NK-92 treated with Interleukin-12 subunit alpha and Interleukin-12 subunit beta, amount 100 ng/mL, for 24 hours (cell line): ENCODE data around the gene VAV2.

Experiments
- DNase-seq: peaks from one replicate; lab custom pipeline; 2025; lab: John Stamatoyannopoulos, UW

VAV2 gene

GRCh38 chr9:133835262-133835901 is 156.7 kb downstream of the VAV2 start:
- no peak for DNase-seq

- DNase-seq: no peak
Observed at GRCh38 chr9:133834080-133834976, 157.8 kb downstream of the VAV2 start.

- DNase-seq: no peak
Observed at GRCh38 chr9:133833388-133834025, 158.6 kb downstream of the VAV2 start.

GRCh38 chr9:133832877-133833276 is 159.2 kb downstream of the VAV2 start:
- no peak for DNase-seq

GRCh38 chr9:133830711-133831110 is 161.4 kb downstream of the VAV2 start:
- DNase-seq: no peak

GRCh38 chr9:133830310-133830709 is 161.8 kb downstream of the VAV2 start:
- DNase-seq: no peak

- DNase-seq: no peak
Observed at GRCh38 chr9:133828338-133828997, 163.7 kb downstream of the VAV2 start.

- no peak for DNase-seq
Observed at GRCh38 chr9:133826289-133827085, 165.6 kb downstream of the VAV2 start.

- no peak for DNase-seq
Observed at GRCh38 chr9:133825555-133826218, 166.4 kb downstream of the VAV2 start.

- DNase-seq: no peak
Observed at GRCh38 chr9:133824802-133825186, 167.3 kb downstream of the VAV2 start.

GRCh38 chr9:133824106-133824801 is 167.9 kb downstream of the VAV2 start:
- DNase-seq: no peak

GRCh38 chr9:133823189-133824105 is 168.7 kb downstream of the VAV2 start:
- DNase-seq: no peak

GRCh38 chr9:133822430-133823065 is 169.6 kb downstream of the VAV2 start:
- DNase-seq: no peak

GRCh38 chr9:133821601-133822429 is 170.3 kb downstream of the VAV2 start:
- no peak for DNase-seq

GRCh38 chr9:133819923-133820322 is 172.2 kb downstream of the VAV2 start:
- no peak for DNase-seq

GRCh38 chr9:133818444-133818843 is 173.7 kb downstream of the VAV2 start:
- DNase-seq: no peak

GRCh38 chr9:133815781-133816180 is 176.3 kb downstream of the VAV2 start:
- no peak for DNase-seq
